Mesenchymal stem cell (in vitro differentiated cells and primary cell): Measurements from ENCODE around the gene ERC2.

ENCODE experiments used
- DNase-seq: peaks from one replicate; pipeline ENCODE4 v3.0.0-alpha.2; 2013
- H2AFZ ChIP-seq: one replicate; pipeline ENCODE4 v1.6.1; 2013; ENCODE audit warnings: low read depth, mild to moderate bottlenecking, control low read depth, inconsistent platforms, low read length, moderate library complexity
- H2AK5ac ChIP-seq: 2 replicates; pipeline ENCODE4 v1.6.1; 2013; ENCODE audit warnings: low read length, moderate library complexity, mild to moderate bottlenecking, inconsistent platforms; ENCODE audit not compliant: severe bottlenecking
- H2BK120ac ChIP-seq: one replicate; pipeline ENCODE4 v1.6.1; 2013; ENCODE audit warnings: low read depth, mild to moderate bottlenecking, inconsistent platforms, low read length, moderate library complexity
- H2BK12ac ChIP-seq, 2 experiments: one replicate each; pipeline ENCODE4 v1.6.1; 2013; ENCODE audit warnings: inconsistent platforms in 2 of 2, low read length in 2 of 2, mild to moderate bottlenecking in 2 of 2, moderate library complexity in 2 of 2, control low read depth in 1 of 2
- H2BK15ac ChIP-seq: one replicate; pipeline ENCODE4 v1.6.1; 2013; ENCODE audit warnings: mild to moderate bottlenecking, low read depth, inconsistent platforms; ENCODE audit not compliant: poor library complexity, severe bottlenecking
- H2BK5ac ChIP-seq: 2 replicates; pipeline ENCODE4 v1.6.1; 2013; ENCODE audit warnings: low read depth, mild to moderate bottlenecking, low read length, control low read depth, inconsistent platforms; ENCODE audit not compliant: poor library complexity, severe bottlenecking
- H3K14ac ChIP-seq, 2 experiments: one replicate each; pipeline ENCODE4 v1.6.1; 2013; ENCODE audit warnings: inconsistent platforms in 2 of 2, low read length in 2 of 2, control low read depth in 1 of 2, mild to moderate bottlenecking in 1 of 2, moderate library complexity in 1 of 2
- H3K18ac ChIP-seq, 2 experiments: one replicate each; pipeline ENCODE4 v1.6.1; 2013; ENCODE audit warnings: inconsistent platforms in 2 of 2, low read length in 2 of 2, control low read depth in 1 of 2, low read depth in 1 of 2, mild to moderate bottlenecking in 1 of 2
- H3K23ac ChIP-seq, 2 experiments: one replicate each; pipeline ENCODE4 v1.6.1; 2013; ENCODE audit warnings: inconsistent platforms in 2 of 2, low read length in 2 of 2, mild to moderate bottlenecking in 2 of 2, moderate library complexity in 2 of 2, control low read depth in 1 of 2
- H3K27ac ChIP-seq: 2 replicates; pipeline ENCODE4 v1.5.1; 2013; ENCODE audit warnings: mild to moderate bottlenecking, moderate library complexity, low read length, control low read depth, inconsistent platforms; ENCODE audit not compliant: poor library complexity, severe bottlenecking
- H3K27me3 ChIP-seq, 2 experiments: 2 replicates each; pipeline versions ENCODE4 v1.6.1 to v1.7.0; 2013; ENCODE audit warnings: low read length in 2 of 2, mild to moderate bottlenecking in 2 of 2, moderate library complexity in 2 of 2, control low read depth in 1 of 2, inconsistent platforms in 1 of 2; ENCODE audit not compliant: control insufficient read depth in 1 of 2, insufficient read depth in 1 of 2
- H3K36me3 ChIP-seq, 2 experiments: 2 replicates each; pipeline versions ENCODE4 v1.6.1 to v1.7.0; 2013; ENCODE audit warnings: low read length in 2 of 2, control low read depth in 1 of 2, inconsistent platforms in 1 of 2, low read depth in 1 of 2, mild to moderate bottlenecking in 1 of 2; ENCODE audit not compliant: insufficient read depth in 2 of 2, control insufficient read depth in 1 of 2
- H3K4ac ChIP-seq, 2 experiments: one replicate each; pipeline ENCODE4 v1.6.1; 2013; ENCODE audit warnings: inconsistent platforms in 2 of 2, low read length in 2 of 2, mild to moderate bottlenecking in 2 of 2, moderate library complexity in 2 of 2, control low read depth in 1 of 2, low read depth in 1 of 2
- H3K4me1 ChIP-seq: 2 replicates; pipeline ENCODE4 v1.6.1; 2013; ENCODE audit warnings: low read depth, low read length, control low read depth; ENCODE audit not compliant: control insufficient read depth, insufficient read depth
- H3K4me2 ChIP-seq: 2 replicates; pipeline ENCODE4 v1.6.1; 2013; ENCODE audit warnings: low read length, mild to moderate bottlenecking, inconsistent platforms; ENCODE audit not compliant: poor library complexity, severe bottlenecking
- H3K4me3 ChIP-seq, 2 experiments: 2 replicates each; pipeline versions ENCODE4 v1.5.1 to v1.7.0; 2013; ENCODE audit warnings: low read length in 2 of 2, mild to moderate bottlenecking in 2 of 2, control low read depth in 1 of 2, low read depth in 1 of 2; ENCODE audit not compliant: insufficient read depth in 1 of 2
- H3K79me1 ChIP-seq: replicated peaks from 2 replicates; pipeline ENCODE4 v1.6.1; 2013; ENCODE audit warnings: mild to moderate bottlenecking, control low read depth, low read length, inconsistent platforms; ENCODE audit not compliant: poor library complexity, severe bottlenecking
- H3K9ac ChIP-seq: 2 replicates; pipeline ENCODE4 v1.7.0; 2013; ENCODE audit warnings: mild to moderate bottlenecking, low read length, moderate library complexity
- H3K9me3 ChIP-seq: 2 replicates; pipeline ENCODE4 v1.7.0; 2013; ENCODE audit warnings: mild to moderate bottlenecking, low read length; ENCODE audit not compliant: control insufficient read depth
- H4K8ac ChIP-seq: one replicate; pipeline ENCODE4 v1.6.1; 2013; ENCODE audit warnings: inconsistent platforms, mild to moderate bottlenecking, low read length, moderate library complexity
- H4K91ac ChIP-seq: one replicate; pipeline ENCODE4 v1.6.1; 2013; ENCODE audit warnings: mild to moderate bottlenecking, low read length, inconsistent platforms
- WGBS: methylation state at CpG from one replicate; pipeline ENCODE4 v1.1.7; 2013; ENCODE audit warnings: mixed read lengths; 5-methylcytosine and 5-hydroxymethylcytosine counted together

ERC2 gene

GRCh38 chr3:56197991-56198390, 270.3 kb downstream of the ERC2 start:
- Histone ChIP-seq H2BK120ac (no peak overlapping the region), H3K18ac (no peak overlapping the region), H3K9me3 (no peaks in the 10 kb centered on the region), H3K4me3 (no peak overlapping the region), H3K79me1 (no peaks in the 10 kb centered on the region), H3K9ac (no peak overlapping the region), H3K23ac (no peak overlapping the region), H2BK15ac (no peak overlapping the region), H3K14ac (no peak overlapping the region), H2AFZ (no peak overlapping the region), H3K4ac (no peak overlapping the region), H4K8ac (no peak overlapping the region), H3K36me3 (no peaks in the 10 kb centered on the region), H3K4me2 (no peak overlapping the region), H2BK12ac (no peak overlapping the region), H3K27me3 (no peaks in the 10 kb centered on the region), H2BK5ac (no peak overlapping the region), H3K27ac (no peak overlapping the region), H3K4me1 (no peaks in the 10 kb centered on the region), H4K91ac (no peak overlapping the region), H2AK5ac (no peak overlapping the region)
- DNase-seq, result no peak

- H3K14ac ChIP-seq, result no peak overlapping the region
- WGBS, result 42% methylated on average over 1 of the region's 3 CpGs
- no peak overlapping the region for H3K9ac ChIP-seq
- no peak overlapping the region for H3K23ac ChIP-seq
- H3K4me2 ChIP-seq, result no peak overlapping the region
- no peaks in the 10 kb centered on the region for H3K36me3 ChIP-seq
- H3K79me1 ChIP-seq, result no peaks in the 10 kb centered on the region
- H2AFZ ChIP-seq, result no peak overlapping the region
- H2BK5ac ChIP-seq, result no peak overlapping the region
- H2BK120ac ChIP-seq, result no peak overlapping the region
- no peak overlapping the region for H3K4me3 ChIP-seq
- DNase-seq, result no peak
- H2BK15ac ChIP-seq, result no peak overlapping the region
- no peak overlapping the region for H2BK12ac ChIP-seq
- H3K4ac ChIP-seq, result no peak overlapping the region
- H3K18ac ChIP-seq, result no peak overlapping the region
- H2AK5ac ChIP-seq, result no peak overlapping the region
- H3K9me3 ChIP-seq, result no peaks in the 10 kb centered on the region
- no peak overlapping the region for H4K91ac ChIP-seq
- no peaks in the 10 kb centered on the region for H3K4me1 ChIP-seq
- H4K8ac ChIP-seq, result no peak overlapping the region
- H3K27me3 ChIP-seq, result no peaks in the 10 kb centered on the region
- no peak overlapping the region for H3K27ac ChIP-seq
These were observed 270.9 kb downstream of the ERC2 start for GRCh38 chr3:56197259-56197965.

GRCh38 chr3:56196700-56197099, 271.6 kb downstream of the ERC2 start:
- no peak overlapping the region for H3K4ac ChIP-seq
- no peaks in the 10 kb centered on the region for H3K36me3 ChIP-seq
- no peak overlapping the region for H2BK120ac ChIP-seq
- H3K9me3 ChIP-seq, result no peaks in the 10 kb centered on the region
- no peak overlapping the region for H3K18ac ChIP-seq
- no peak overlapping the region for H2BK12ac ChIP-seq
- no peak overlapping the region for H2AFZ ChIP-seq
- no peak overlapping the region for H3K23ac ChIP-seq
- H3K14ac ChIP-seq, result no peak overlapping the region
- H3K4me2 ChIP-seq, result no peak overlapping the region
- H2BK15ac ChIP-seq, result no peak overlapping the region
- no peak overlapping the region for H2BK5ac ChIP-seq
- H3K9ac ChIP-seq, result no peak overlapping the region
- 75% methylated on average over 3 of the region's 3 CpGs for WGBS
- no peak overlapping the region for H4K91ac ChIP-seq
- no peak overlapping the region for H3K27ac ChIP-seq
- H3K27me3 ChIP-seq, result no peaks in the 10 kb centered on the region
- H3K79me1 ChIP-seq, result no peaks in the 10 kb centered on the region
- no peaks in the 10 kb centered on the region for H3K4me1 ChIP-seq
- H3K4me3 ChIP-seq, result no peak overlapping the region
- no peak overlapping the region for H2AK5ac ChIP-seq
- no peak for DNase-seq
- no peak overlapping the region for H4K8ac ChIP-seq

- Histone ChIP-seq H2BK5ac (no peak overlapping the region), H2BK120ac (no peak overlapping the region), H3K4me1 (no peaks in the 10 kb centered on the region), H3K23ac (no peak overlapping the region), H3K4me3 (no peak overlapping the region), H2AK5ac (no peak overlapping the region), H3K4me2 (no peak overlapping the region), H3K18ac (no peak overlapping the region), H3K9me3 (no peaks in the 10 kb centered on the region), H2BK12ac (no peak overlapping the region), H2BK15ac (no peak overlapping the region), H3K14ac (no peak overlapping the region), H2AFZ (no peak overlapping the region), H3K79me1 (no peaks in the 10 kb centered on the region), H3K9ac (no peak overlapping the region), H3K4ac (no peak overlapping the region), H3K36me3 (no peaks in the 10 kb centered on the region), H3K27me3 (no peaks in the 10 kb centered on the region), H4K91ac (no peak overlapping the region), H4K8ac (no peak overlapping the region), H3K27ac (no peak overlapping the region)
- no peak for DNase-seq
- WGBS, result 92% methylated on average over 2 of the region's 3 CpGs
These were observed 274.7 kb downstream of the ERC2 start for GRCh38 chr3:56193519-56193918.
